ENCODE data around the gene IFIT3.

- TF ChIP-seq CTCF (conservative IDR thresholded peaks at IDR 0.05; ENCODE audit: low read length) (no peak), EZH2phosphoT487 (IDR thresholded peaks at IDR 0.05; ENCODE audit: borderline replicate concordance) (no peak)
Observed at GRCh38 chr10:89329151-89329550, 1.4 kb downstream of the IFIT3 start.

All from Loucy (cell line).